Lung (tissue), 12 donors: ENCODE measurements around the gene ATF6. TPM values are rescaled to one million over a fixed set of nuclear protein-coding genes. Genes with fewer than 3 reads are reported as not detected.

Source experiments
- ATAC-seq: fragments of 200-7000 bp; cut with Tn5 transposase; one replicate; pipeline ENCODE4 v1.9.1; 2020; ENCODE audit warnings: moderate number of reproducible peaks; ENCODE audit not compliant: insufficient read depth, low FRiP score
- DNase-seq, 3 donors: peaks; one replicate each; pipeline ENCODE4 v3.0.0-alpha.2; 2013 to 2017
- H3K27ac ChIP-seq, 2 donors: one replicate each; pipeline ENCODE4 v1.5.1; 2013; ENCODE audit warnings: mild to moderate bottlenecking in 2 of 2, moderate library complexity in 2 of 2, control low read depth in 1 of 2, inconsistent platforms in 1 of 2, low read depth in 1 of 2, low read length in 1 of 2
- H3K27me3 ChIP-seq, 3 donors: one replicate each; pipeline ENCODE4 v1.5.1; 2013; ENCODE audit warnings: low read length in 2 of 3; ENCODE audit not compliant: control insufficient read depth in 3 of 3, insufficient read depth in 3 of 3
- H3K36me3 ChIP-seq, 4 donors: one replicate each; pipeline ENCODE4 v1.5.1; 2013; ENCODE audit warnings: low read length in 4 of 4, mild to moderate bottlenecking in 1 of 4, moderate library complexity in 1 of 4; ENCODE audit not compliant: control insufficient read depth in 4 of 4, insufficient read depth in 4 of 4
- H3K4me1 ChIP-seq, 5 donors: one replicate each; pipeline ENCODE4 v1.5.1; 2013; ENCODE audit warnings: low read length in 5 of 5, mild to moderate bottlenecking in 2 of 5, moderate library complexity in 1 of 5; ENCODE audit not compliant: control insufficient read depth in 5 of 5, insufficient read depth in 5 of 5
- H3K4me3 ChIP-seq: one replicate; pipeline ENCODE4 v1.5.1; 2013; ENCODE audit warnings: mild to moderate bottlenecking, control low read depth, moderate library complexity
- H3K9ac ChIP-seq, 2 donors: one replicate each; pipeline ENCODE4 v1.5.1; 2013; ENCODE audit warnings: low read length in 2 of 2, control low read depth in 1 of 2; ENCODE audit not compliant: insufficient read depth in 1 of 2
- H3K9me3 ChIP-seq, 4 donors: one replicate each; pipeline ENCODE4 v1.5.1; 2013; ENCODE audit warnings: low read length in 3 of 4, mild to moderate bottlenecking in 1 of 4, moderate library complexity in 1 of 4; ENCODE audit not compliant: control insufficient read depth in 4 of 4, insufficient read depth in 3 of 4
- CTCF ChIP-seq: IDR thresholded peaks from 2 replicates; pipeline ENCODE4 v1.5.1; 2012; ENCODE audit warnings: mild to moderate bottlenecking; ENCODE audit errors: control extremely low read depth, extremely low read depth
- WGBS, 2 donors: extraction: QIAGEN DNeasy Blood & Tissue Kit; methylation state at CpG; one replicate each; pipeline ENCODE4 v1.1.7; 2013; 5-methylcytosine and 5-hydroxymethylcytosine counted together
- polyA plus RNA-seq, 2 donors: library from polyadenylated mRNA; stranded (reverse); fragments of 200-250 nt; gene quantifications; one replicate each; pipeline ENCODE4 v1.2.1, GENCODE V29; 2013
- total RNA-seq, 2 donors: library from RNA; depleted of rRNA in 1 of 2; stranded (reverse); fragments of >200 nt in 1 of 2; gene quantifications; one replicate each; pipeline ENCODE4 v1.2.1, GENCODE V29; 2014 to 2021
- donor health status: control.
- donor health status: control.
- donor health status: Bipolar disorder and iron deficiency.
- donor health status: healthy.
- donor health status: DM: yes; HTN: yes; CAD: no.

Gene ATF6
- total and polyA plus RNA-seq, 4 donors: 4.3 to 44.8 (median 22.6) TPM

GRCh38 chr1:161956097-161956496 lies 190.0 kb downstream of the ATF6 start:
- Histone ChIP-seq H3K36me3 (peaks cover 0 to 12% (median 5%) of the 10 kb centered on the region in 4 donors), H3K27me3 (no peaks in the 10 kb centered on the region), H3K4me3 (no peak overlapping the region), H3K27ac (no peak overlapping the region), H3K4me1 (peaks cover 0 to 2% (median 0%) of the 10 kb centered on the region in 5 donors), H3K9me3 (no peaks in the 10 kb centered on the region), H3K9ac (no peak overlapping the region)
- ATAC-seq: no peak
- no peak for DNase-seq
- 91 to 93% methylated on average over 4 of the region's 4 CpGs for WGBS, 2 donors
- TF ChIP-seq CTCF: no peak

- Histone ChIP-seq H3K4me3 (no peak overlapping the region), H3K27me3 (no peaks in the 10 kb centered on the region), H3K9me3 (no peaks in the 10 kb centered on the region), H3K27ac (no peak overlapping the region), H3K9ac (no peak overlapping the region), H3K36me3 (peaks cover 0 to 12% (median 5%) of the 10 kb centered on the region in 4 donors), H3K4me1 (peaks cover 0 to 7% (median 0%) of the 10 kb centered on the region in 5 donors)
- TF ChIP-seq CTCF: no peak
- DNase-seq: no peak
- no peak for ATAC-seq
- WGBS, 2 donors: 92 to 96% methylated on average over 3 of the region's 3 CpGs
These were observed 190.8 kb downstream of the ATF6 start for GRCh38 chr1:161956930-161957329.

- no peak overlapping the region for H3K27ac ChIP-seq
- peaks cover 0 to 12% (median 5%) of the 10 kb centered on the region in 4 donors for H3K36me3 ChIP-seq
- no peaks in the 10 kb centered on the region for H3K27me3 ChIP-seq
- no peaks in the 10 kb centered on the region for H3K9me3 ChIP-seq
- peaks cover 0 to 7% (median 0%) of the 10 kb centered on the region in 5 donors for H3K4me1 ChIP-seq
- 84 to 89% methylated on average over 7 of the region's 7 CpGs for WGBS, 2 donors
- ATAC-seq (no peak), DNase-seq (no peak)
- no peak overlapping the region for H3K4me3 ChIP-seq
- no peak overlapping the region for H3K9ac ChIP-seq
- no peak for TF ChIP-seq CTCF
These were observed 192.3 kb downstream of the ATF6 start for GRCh38 chr1:161958425-161958824.
